Stomach (tissue), 9 donors: ENCODE results near the gene CDK15. TPM values are rescaled to one million over a fixed set of nuclear protein-coding genes. Genes with fewer than 3 reads are reported as not detected.

ENCODE experiments used
- DNase-seq, 2 donors: peaks; one replicate each; pipeline versions ENCODE4 v3.0.0 to v3.0.0-alpha.2; 2013 to 2019
- H3K27ac ChIP-seq, 5 donors: fragments of 200-600 bp in 4 of 5; sonication (generic) in 4 of 5; one replicate each; pipeline ENCODE4 v1.5.1; 2013 to 2019; ENCODE audit warnings: mild to moderate bottlenecking in 1 of 5, moderate library complexity in 1 of 5
- H3K27me3 ChIP-seq, 3 donors: fragments of 200-600 bp; sonication (generic); one replicate each; pipeline ENCODE4 v1.5.1; 2017 to 2019; ENCODE audit warnings: mixed run types in 1 of 3
- H3K36me3 ChIP-seq, 4 donors: fragments of 200-600 bp; sonication (generic); 1 replicate in 3 of 4; 2 replicates in 1 of 4; pipeline ENCODE4 v1.5.1; 2016 to 2019
- H3K4me1 ChIP-seq, 4 donors: fragments of 200-600 bp; sonication (generic); one replicate each; pipeline ENCODE4 v1.5.1; 2016 to 2019
- H3K4me3 ChIP-seq, 4 donors: fragments of 200-600 bp; sonication (generic) in 3 of 4; one replicate each; pipeline ENCODE4 v1.5.1; 2016 to 2019; ENCODE audit warnings: mild to moderate bottlenecking in 1 of 4
- H3K9me3 ChIP-seq, 4 donors: fragments of 200-600 bp; sonication (generic); one replicate each; pipeline ENCODE4 v1.5.1; 2016 to 2019
- CTCF ChIP-seq, 7 experiments: fragments of 450-650 bp in 4 of 7; fragments of 200-600 bp in 3 of 7; sonication (generic) in 3 of 7; IDR thresholded peaks; one replicate each; pipeline ENCODE4 v1.5.1; 2016 to 2019; ENCODE audit warnings: antibody characterized with exemption in 7 of 7, control low read depth in 2 of 7, mild to moderate bottlenecking in 1 of 7
- EP300 ChIP-seq: sonication (generic); formaldehyde crosslinking; IDR thresholded peaks from one replicate; pipeline ENCODE4 v1.6.1; 2017; ENCODE audit warnings: antibody characterized with exemption
- POLR2A ChIP-seq, 4 donors: fragments of 450-650 bp; IDR thresholded peaks; one replicate each; pipeline ENCODE4 v1.6.1; 2016; ENCODE audit warnings: antibody characterized with exemption in 4 of 4, control low read depth in 2 of 4, mild to moderate bottlenecking in 1 of 4, moderate library complexity in 1 of 4
- POLR2AphosphoS5 ChIP-seq, 3 donors: sonication (generic); formaldehyde crosslinking; IDR thresholded peaks; one replicate each; pipeline ENCODE4 v1.6.1; 2016; ENCODE audit warnings: antibody characterized with exemption in 3 of 3
- WGBS, 5 donors: extraction: QIAGEN DNeasy Blood & Tissue Kit in 3 of 5; methylation state at CpG; one replicate each; pipeline versions ENCODE4 v1.1.5 to v1.1.7; 2013 to 2018; 5-methylcytosine and 5-hydroxymethylcytosine counted together
- intact Hi-C: fragments of 100-400 bp; cut with DNase I; formaldehyde crosslinking; loops from one replicate; pipeline ENCODE4 v1.15.1; 2023; ENCODE audit warnings: low total_unique reads
- polyA plus RNA-seq, 3 donors: library from polyadenylated mRNA; stranded (reverse); fragments of 200-250 nt; gene quantifications; one replicate each; pipeline ENCODE4 v1.2.3, GENCODE V29; 2013
- total RNA-seq, 5 donors: library from RNA; depleted of rRNA; stranded (reverse); fragments of >200 nt; gene quantifications; one replicate each; pipeline versions ENCODE4 v1.1.0 to v1.2.3, GENCODE V29; 2014 to 2016
- donor health status: healthy with polysubstance abuse.
- donor health status: Bipolar disorder and iron deficiency.
- donor health status: healthy.

Gene CDK15
- total and polyA plus RNA-seq, 8 donors, result 0.08 to 24.1 (median 3.2) TPM; not detected in 2

GRCh38 chr2:201833781-201834180, 27.4 kb downstream of the CDK15 start:
- H3K27ac ChIP-seq, result no peak overlapping the region
- H3K27me3 ChIP-seq, result no peaks in the 10 kb centered on the region
- TF ChIP-seq POLR2A (IDR thresholded peaks at IDR 0.05), result no peak
- no peak for TF ChIP-seq CTCF (IDR thresholded peaks at IDR 0.05)
- no peaks in the 10 kb centered on the region for H3K36me3 ChIP-seq
- intact Hi-C loops, result no loop called here
- H3K9me3 ChIP-seq, result no peaks in the 10 kb centered on the region
- no peak overlapping the region for H3K4me3 ChIP-seq
- no peak for DNase-seq
- no peaks in the 10 kb centered on the region for H3K4me1 ChIP-seq
- 80 to 84% (median 81%) methylated on average over 8 to 9 of the region's 9 CpGs for WGBS, 5 donors

- no peak for TF ChIP-seq POLR2AphosphoS5 (IDR thresholded peaks at IDR 0.05)
- intact Hi-C loops, result no loop called here
- Histone ChIP-seq H3K9me3 (no peaks in the 10 kb centered on the region), H3K4me1 (no peaks in the 10 kb centered on the region), H3K4me3 (no peak overlapping the region), H3K36me3 (no peaks in the 10 kb centered on the region), H3K27me3 (no peaks in the 10 kb centered on the region), H3K27ac (no peak overlapping the region)
- no peak for DNase-seq
- WGBS, 5 donors, result 83 to 98% (median 92%) methylated on average over 3 of the region's 3 CpGs
Observed at GRCh38 chr2:201835066-201835465, 28.7 kb downstream of the CDK15 start.

GRCh38 chr2:201837391-201837790, 31.1 kb downstream of the CDK15 start:
- intact Hi-C loops, result no loop called here
- no peak overlapping the region for H3K27ac ChIP-seq
- no peak for DNase-seq
- H3K9me3 ChIP-seq, result peaks cover 0 to 11% (median 5%) of the 10 kb centered on the region in 4 donors
- H3K36me3 ChIP-seq, result no peaks in the 10 kb centered on the region
- TF ChIP-seq POLR2A (IDR thresholded peaks at IDR 0.05) (no peak), CTCF (IDR thresholded peaks at IDR 0.05) (no peak), EP300 (no peak), POLR2AphosphoS5 (IDR thresholded peaks at IDR 0.05) (no peak)
- no peaks in the 10 kb centered on the region for H3K4me1 ChIP-seq
- H3K4me3 ChIP-seq, result no peak overlapping the region
- WGBS, 5 donors, result 40 to 47% (median 42%) methylated on average over 2 of the region's 2 CpGs
- H3K27me3 ChIP-seq, result no peaks in the 10 kb centered on the region

- 62 to 78% (median 75%) methylated on average over 4 of the region's 4 CpGs for WGBS, 5 donors
- TF ChIP-seq POLR2AphosphoS5 (IDR thresholded peaks at IDR 0.05) (no peak), EP300 (no peak), CTCF (IDR thresholded peaks at IDR 0.05) (no peak), POLR2A (IDR thresholded peaks at IDR 0.05) (no peak)
- Histone ChIP-seq H3K4me1 (no peaks in the 10 kb centered on the region), H3K27ac (no peak overlapping the region), H3K36me3 (no peaks in the 10 kb centered on the region), H3K4me3 (no peak overlapping the region), H3K27me3 (no peaks in the 10 kb centered on the region), H3K9me3 (peaks cover 0 to 11% (median 5%) of the 10 kb centered on the region in 4 donors)
- intact Hi-C loops, result no loop called here
- no peak for DNase-seq
Observed at GRCh38 chr2:201837824-201838431, 31.6 kb downstream of the CDK15 start.

GRCh38 chr2:201839727-201840126, 33.4 kb downstream of the CDK15 start:
- Histone ChIP-seq H3K27ac (no peak overlapping the region), H3K9me3 (peaks cover 0 to 11% (median 5%) of the 10 kb centered on the region in 4 donors), H3K36me3 (no peaks in the 10 kb centered on the region), H3K27me3 (no peaks in the 10 kb centered on the region), H3K4me3 (no peak overlapping the region), H3K4me1 (no peaks in the 10 kb centered on the region)
- 91 to 96% (median 95%) methylated on average over 4 of the region's 4 CpGs for WGBS, 5 donors
- no peak for DNase-seq
- intact Hi-C loops, result no loop called here
- TF ChIP-seq POLR2AphosphoS5 (IDR thresholded peaks at IDR 0.05) (no peak), POLR2A (IDR thresholded peaks at IDR 0.05) (no peak), EP300 (no peak), CTCF (IDR thresholded peaks at IDR 0.05) (no peak)
